Thyroid gland (tissue), 4 donors: ENCODE measurements around the gene JPH2. TPM values are rescaled to one million over a fixed set of nuclear protein-coding genes. Genes with fewer than 3 reads are reported as not detected.
"Not testable (repeated sequence)": the region's sequence is repeated elsewhere in the genome, so short reads cannot be mapped to it uniquely, and the experiment has no call there.

ENCODE experiments used
- DNase-seq, 2 donors: peaks; one replicate each; pipeline ENCODE4 v3.0.0-alpha.2; 2019
- H3K27ac ChIP-seq, 3 donors: fragments of 200-600 bp; sonication (generic); 1 replicate in 2 of 3; 2 replicates in 1 of 3; pipeline ENCODE4 v1.5.1; 2016 to 2019; ENCODE audit warnings: mild to moderate bottlenecking in 1 of 3, moderate library complexity in 1 of 3
- H3K27me3 ChIP-seq: fragments of 200-600 bp; sonication (generic); one replicate; pipeline ENCODE4 v1.5.1; 2019
- H3K36me3 ChIP-seq, 2 donors: fragments of 200-600 bp; sonication (generic); one replicate each; pipeline ENCODE4 v1.5.1; 2016 to 2019
- H3K4me1 ChIP-seq, 2 donors: fragments of 200-600 bp; sonication (generic); one replicate each; pipeline ENCODE4 v1.5.1; 2017 to 2019
- H3K4me3 ChIP-seq, 3 donors: fragments of 200-600 bp; sonication (generic); replicated peaks in 1 of 3; 1 replicate in 2 of 3; 2 replicates in 1 of 3; pipeline ENCODE4 v1.5.1; 2016; ENCODE audit warnings: mild to moderate bottlenecking in 1 of 3
- H3K9me3 ChIP-seq: fragments of 200-600 bp; sonication (generic); one replicate; pipeline ENCODE4 v1.5.1; 2017
- CTCF ChIP-seq, 6 experiments: fragments of 200-600 bp in 3 of 6; fragments of 450-650 bp in 3 of 6; sonication (generic) in 3 of 6; IDR thresholded peaks; one replicate each; pipeline ENCODE4 v1.5.1; 2016 to 2019; ENCODE audit warnings: antibody characterized with exemption in 6 of 6, mild to moderate bottlenecking in 2 of 6, inconsistent platforms in 1 of 6, moderate library complexity in 1 of 6
- POLR2A ChIP-seq, 2 donors: fragments of 450-650 bp; IDR thresholded peaks; one replicate each; pipeline ENCODE4 v1.6.1; 2017; ENCODE audit warnings: antibody characterized with exemption in 2 of 2, mild to moderate bottlenecking in 2 of 2, moderate library complexity in 1 of 2
- WGBS, 2 donors: methylation state at CpG; one replicate each; pipeline ENCODE4 v1.1.5; 2017; 5-methylcytosine and 5-hydroxymethylcytosine counted together
- intact Hi-C: fragments of 100-400 bp; cut with DNase I; formaldehyde crosslinking; loops from one replicate; pipeline ENCODE4 v1.15.1; 2023
- total RNA-seq, 4 donors: library from RNA; depleted of rRNA; stranded (reverse); fragments of >200 nt; gene quantifications; one replicate each; pipeline ENCODE4 v1.2.3, GENCODE V29; 2016

Gene JPH2
- 1 to 10 TPM in 3 of 4 donors, under 1 TPM in 1; 0.67 to 2.3 (median 1.8) TPM for total RNA-seq

GRCh38 chr20:44187054-44187771, at the start of gene JPH2:
TSS of gene JPH2 (minus strand) at chr20:44187188. CDS start at chr20:44186705, 483 bp downstream.
- Histone ChIP-seq H3K4me3 (peak within 1 kb of the TSS in 1 of 3 donors; percentile 26), H3K36me3 (no peaks in the 10 kb centered on the region), H3K4me1 (peaks cover 20 to 28% of the 10 kb centered on the region in 2 donors), H3K9me3 (no peaks in the 10 kb centered on the region), H3K27ac (peak within 1 kb of the TSS; percentile 19 to 62 (median 56)), H3K27me3 (no peaks in the 10 kb centered on the region)
- TF ChIP-seq CTCF (IDR thresholded peaks at IDR 0.05): no peak
- no peak for TF ChIP-seq POLR2A (IDR thresholded peaks at IDR 0.05)
- DNase-seq: peak; percentile 33 to 47
- intact Hi-C loops: no loop called here
- WGBS, 2 donors: 3 to 23% methylated on average over 13 to 22 of the region's 24 CpGs

GRCh38 chr20:44235702-44236101, 48.7 kb upstream of the JPH2 start:
- H3K27me3 ChIP-seq: no peaks in the 10 kb centered on the region
- TF ChIP-seq CTCF (IDR thresholded peaks at IDR 0.05): no peak
- TF ChIP-seq POLR2A (IDR thresholded peaks at IDR 0.05): no peak
- intact Hi-C loops: no loop called here
- no peak for DNase-seq
- H3K9me3 ChIP-seq: no peaks in the 10 kb centered on the region
- H3K27ac ChIP-seq: no peak overlapping the region
- H3K36me3 ChIP-seq: no peaks in the 10 kb centered on the region
- H3K4me1 ChIP-seq: no peaks in the 10 kb centered on the region
- H3K4me3 ChIP-seq: no peak overlapping the region
- WGBS, 2 donors: 96 to 100% methylated on average over 2 of the region's 2 CpGs

DNA sequence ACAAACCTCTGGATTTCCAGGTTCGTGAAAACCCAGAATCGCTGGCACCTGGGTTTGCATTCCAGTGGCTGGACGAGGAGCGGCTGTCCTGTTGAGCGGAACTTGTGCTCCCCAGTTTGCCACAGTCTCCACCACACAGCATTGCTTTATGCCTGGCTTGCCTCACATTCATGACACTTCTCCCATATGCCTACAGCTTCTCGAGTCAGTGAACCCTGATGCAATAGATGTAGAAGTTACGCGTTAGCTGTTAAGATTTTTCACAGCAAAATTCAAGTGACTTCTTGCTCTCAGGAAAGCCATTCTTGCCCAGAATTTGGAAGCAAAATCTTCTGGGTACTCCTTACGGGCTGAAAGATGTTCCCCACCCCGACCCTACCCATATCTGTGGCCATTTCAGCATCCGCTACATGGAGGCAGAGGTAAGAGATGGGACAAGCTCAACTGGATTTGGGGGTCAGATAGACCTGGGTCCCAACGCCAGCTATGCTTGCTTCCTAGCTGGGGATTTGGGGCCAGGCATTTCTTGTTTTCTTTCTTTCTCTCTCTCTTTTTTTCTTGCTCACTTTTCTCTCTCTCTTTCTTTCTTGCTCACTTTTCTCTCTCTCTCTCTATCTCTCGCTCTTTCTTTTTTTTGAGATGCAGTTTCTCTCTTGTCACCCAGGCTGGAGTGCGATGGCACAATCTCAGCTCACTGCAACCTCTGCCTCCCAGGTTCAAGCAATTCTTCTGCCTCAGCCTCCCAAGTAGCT, 47.8 kb upstream of the JPH2 start:
- WGBS, 2 donors: 90 to 92% methylated on average over 14 of the region's 14 CpGs
- no peak for TF ChIP-seq CTCF (IDR thresholded peaks at IDR 0.05)
- no peak for TF ChIP-seq POLR2A (IDR thresholded peaks at IDR 0.05)
- Histone ChIP-seq H3K27ac (no peak overlapping the region), H3K4me1 (no peaks in the 10 kb centered on the region), H3K9me3 (no peaks in the 10 kb centered on the region), H3K4me3 (no peak overlapping the region), H3K27me3 (no peaks in the 10 kb centered on the region), H3K36me3 (no peaks in the 10 kb centered on the region)
- DNase-seq: no peak
- intact Hi-C loops: no loop called here

- intact Hi-C loops: no loop called here
- Histone ChIP-seq H3K27ac (no peak overlapping the region), H3K27me3 (no peaks in the 10 kb centered on the region), H3K9me3 (no peaks in the 10 kb centered on the region), H3K4me1 (no peaks in the 10 kb centered on the region), H3K36me3 (no peaks in the 10 kb centered on the region), H3K4me3 (no peak overlapping the region)
- 87 to 95% methylated on average over 6 of the region's 6 CpGs for WGBS, 2 donors
- TF ChIP-seq POLR2A (IDR thresholded peaks at IDR 0.05) (no peak), CTCF (IDR thresholded peaks at IDR 0.05) (no peak)
- no peak for DNase-seq
Measured at GRCh38 chr20:44233436-44234016, 46.5 kb upstream of the JPH2 start.

- intact Hi-C loops, DNase-seq: not testable (repeated sequence)
Measured at GRCh38 chr20:44232469-44232856, 45.5 kb upstream of the JPH2 start.

More at GRCh38 chr20:44232469-44232856, 45.5 kb upstream of the JPH2 start:
- H3K4me1 ChIP-seq, H3K36me3 ChIP-seq, H3K9me3 ChIP-seq, H3K27ac ChIP-seq, H3K27me3 ChIP-seq, H3K4me3 ChIP-seq: not testable (repeated sequence)
- WGBS, 2 donors: 95 to 97% methylated on average over 4 of the region's 4 CpGs
